AML-193 (cell line): ENCODE results near the gene AUTS2.

Experiments
- DNase-seq, 2 experiments: peaks; one replicate each; lab custom pipeline; 2025; lab: John Stamatoyannopoulos, UW

Gene AUTS2

GRCh38 chr7:69656890-69657289 is 58.6 kb downstream of the AUTS2 start:
- no peak for DNase-seq

- DNase-seq, result no peak
Measured at GRCh38 chr7:69657331-69657730, 59.1 kb downstream of the AUTS2 start.

GRCh38 chr7:69657985-69658384 is 59.7 kb downstream of the AUTS2 start:
- no peak for DNase-seq

GRCh38 chr7:69659983-69660382 is 61.7 kb downstream of the AUTS2 start:
- no peak for DNase-seq

GRCh38 chr7:69661342-69661741 is 63.1 kb downstream of the AUTS2 start:
- DNase-seq, result no peak

- DNase-seq, result no peak
Measured at GRCh38 chr7:69663911-69664832, 65.9 kb downstream of the AUTS2 start.

GRCh38 chr7:69665369-69665768 is 67.1 kb downstream of the AUTS2 start:
- no peak for DNase-seq

- no peak for DNase-seq
Measured at GRCh38 chr7:69668339-69668870, 70.1 kb downstream of the AUTS2 start.

- no peak for DNase-seq
Measured at GRCh38 chr7:69670701-69671100, 72.4 kb downstream of the AUTS2 start.

GRCh38 chr7:69673074-69673473 is 74.8 kb downstream of the AUTS2 start:
- DNase-seq, result no peak

GRCh38 chr7:69674701-69675182 is 76.5 kb downstream of the AUTS2 start:
- DNase-seq, result no peak

GRCh38 chr7:69676247-69676646 is 78.0 kb downstream of the AUTS2 start:
- DNase-seq, result no peak

- peak; percentile 10 to 11 for DNase-seq
Measured at GRCh38 chr7:69677054-69677852, 79.0 kb downstream of the AUTS2 start.

- DNase-seq, result no peak
Measured at GRCh38 chr7:69677881-69678493, 79.7 kb downstream of the AUTS2 start.

- peak; percentile 7 to 13 for DNase-seq
Measured at GRCh38 chr7:69678494-69679187, 80.4 kb downstream of the AUTS2 start.

- DNase-seq, result peak in 1 of 2 experiments; percentile 1
Measured at GRCh38 chr7:69681181-69681580, 82.9 kb downstream of the AUTS2 start.

GRCh38 chr7:69682518-69682917 is 84.2 kb downstream of the AUTS2 start:
- peak; percentile 8 to 22 for DNase-seq

GRCh38 chr7:69683002-69683401 is 84.7 kb downstream of the AUTS2 start:
- no peak for DNase-seq

GRCh38 chr7:69684369-69685292 is 86.4 kb downstream of the AUTS2 start:
- peak; percentile 32 to 39 for DNase-seq

GRCh38 chr7:69685293-69685631 is 87.0 kb downstream of the AUTS2 start:
- DNase-seq, result no peak
